Measurements from ENCODE around the gene ATP6V0A4.

- TF ChIP-seq POLR2A (IDR thresholded peaks at IDR 0.05) (no peak), POLR2AphosphoS5 (IDR thresholded peaks at IDR 0.05) (no peak)
These were observed 98.3 kb downstream of the ATP6V0A4 start for GRCh38 chr7:138699661-138700060.

Data from breast epithelium (tissue), 3 donors.